OCI-LY7 (cell line): ENCODE results near the gene TSPAN8.

Source experiments
- CTCF ChIP-seq: fragments of 200-600 bp; sonication (generic); conservative IDR thresholded peaks from 2 replicates; pipeline ENCODE4 v1.5.1; 2014; ENCODE audit warnings: mild to moderate bottlenecking, antibody characterized with exemption, low read length, moderate library complexity, mixed read lengths
- EZH2phosphoT487 ChIP-seq: fragments of 200-600 bp; sonication (generic); IDR thresholded peaks from 2 replicates; pipeline ENCODE4 v1.6.1; 2018; ENCODE audit warnings: low read depth, borderline replicate concordance, mild to moderate bottlenecking, mixed run types, antibody characterized with exemption, low read length, moderate library complexity, mixed read lengths

- TF ChIP-seq CTCF (no peak), EZH2phosphoT487 (no peak)
Observed at GRCh38 chr12:71178162-71178561, 20.4 kb upstream of the TSPAN8 start.
